Epithelial cell of proximal tubule (primary cell): ENCODE data around the gene ATP6V1A. TPM values are rescaled to one million over a fixed set of nuclear protein-coding genes. Genes with fewer than 3 reads are reported as not detected.

Experiments used
- DNase-seq: peaks from one replicate; pipeline ENCODE4 v3.0.0-alpha.2; 2011; ENCODE audit warnings: low read depth
- H3K4me3 ChIP-seq: 2 replicates; pipeline ENCODE4 v1.5.1; 2011; ENCODE audit warnings: low read depth, mild to moderate bottlenecking, low read length
- CTCF ChIP-seq: conservative IDR thresholded peaks from 2 replicates; pipeline ENCODE4 v1.5.1; 2012; ENCODE audit warnings: low read depth, mild to moderate bottlenecking, low read length
- total RNA-seq: library from RNA; depleted of rRNA; stranded (reverse); fragments of >200 nt; gene quantifications from 2 replicates; pipeline ENCODE4 v1.2.3, GENCODE V29; 2015

The ATP6V1A gene
- total RNA-seq, 1 donor from 2014 or later: 42.2 TPM

DNA sequence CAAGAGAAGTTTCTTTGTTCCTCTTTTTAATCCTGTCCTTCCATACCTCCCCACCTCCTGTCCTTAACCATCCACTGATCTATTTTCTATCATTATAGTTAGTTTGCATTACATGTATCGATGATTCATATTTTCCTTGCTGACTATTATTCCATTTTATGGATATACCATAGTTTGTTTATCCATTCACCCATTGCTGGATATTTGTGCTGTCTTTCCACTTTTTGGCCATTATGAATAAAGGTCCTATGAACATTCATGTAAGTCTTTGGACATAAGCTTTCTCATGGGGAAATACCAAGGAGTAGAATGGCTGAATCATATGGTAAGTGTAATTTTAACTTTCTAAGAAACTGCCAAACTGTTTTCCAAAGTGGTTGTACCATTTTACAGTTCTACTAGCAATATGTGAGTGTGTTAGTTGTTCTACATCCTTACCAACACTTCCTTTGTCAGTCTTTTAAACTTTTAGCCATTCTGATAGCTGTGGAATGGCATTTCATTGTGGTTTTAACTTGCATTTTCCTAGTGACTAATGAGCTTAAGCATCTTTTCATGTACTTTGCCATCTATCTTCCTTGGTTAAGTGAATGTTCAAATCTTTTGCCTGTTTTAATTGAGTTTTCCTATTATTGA lies 11.7 kb downstream of the ATP6V1A start:
- TF ChIP-seq CTCF: no peak
- no peak overlapping the region for H3K4me3 ChIP-seq
- DNase-seq: no peak

DNA sequence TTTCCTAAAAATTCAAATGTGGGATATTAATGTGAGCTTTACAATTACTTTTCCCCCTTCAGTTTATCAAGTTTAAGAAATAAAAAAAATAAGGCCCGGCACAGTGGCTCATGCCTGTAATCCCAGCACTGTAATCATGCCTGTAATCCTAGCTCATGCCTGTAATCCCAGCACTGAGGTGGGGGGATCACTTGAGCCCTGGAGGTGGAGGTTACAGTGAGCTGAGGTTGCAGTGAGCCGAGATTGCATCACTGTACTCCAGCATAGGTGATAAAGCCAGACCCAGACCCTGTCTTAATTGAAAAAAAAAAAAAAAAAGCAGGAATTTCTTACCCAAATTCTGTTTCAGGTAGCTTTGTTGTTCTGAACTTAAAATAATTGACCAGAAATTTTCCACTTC lies 17.9 kb downstream of the ATP6V1A start:
- no peak overlapping the region for H3K4me3 ChIP-seq
- no peak for DNase-seq
- no peak for TF ChIP-seq CTCF

- no peak overlapping the region for H3K4me3 ChIP-seq
- no peak for TF ChIP-seq CTCF
- DNase-seq: no peak
Measured at GRCh38 chr3:113769551-113769950, 22.7 kb downstream of the ATP6V1A start.

GRCh38 chr3:113771993-113772392 lies 25.2 kb downstream of the ATP6V1A start:
- DNase-seq: no peak
- TF ChIP-seq CTCF: no peak
- H3K4me3 ChIP-seq: no peak overlapping the region

GRCh38 chr3:113773381-113773780 lies 26.5 kb downstream of the ATP6V1A start:
- DNase-seq: no peak
- TF ChIP-seq CTCF: no peak

DNA sequence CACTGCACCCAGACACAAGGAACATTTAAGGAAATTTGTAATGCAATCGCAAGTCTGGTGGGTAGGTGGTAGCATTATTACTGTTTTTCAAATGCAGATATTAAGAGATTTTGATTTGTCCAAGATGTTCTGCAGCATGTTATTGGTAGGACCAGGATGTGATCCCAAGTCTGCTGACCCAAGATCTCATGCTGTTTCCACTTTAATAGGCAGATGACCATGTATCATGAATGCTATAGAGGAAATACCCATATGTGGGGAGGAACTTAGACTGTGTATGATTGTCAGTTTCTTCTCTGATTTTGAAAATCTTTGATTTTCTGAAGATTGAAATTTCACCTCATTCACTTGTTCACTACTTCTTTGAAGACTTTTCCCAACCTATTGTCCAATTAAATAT lies 28.7 kb downstream of the ATP6V1A start:
- no peak overlapping the region for H3K4me3 ChIP-seq
- no peak for DNase-seq
- no peak for TF ChIP-seq CTCF

More at GRCh38 chr3:113773381-113773780, 26.5 kb downstream of the ATP6V1A start:
- no peak overlapping the region for H3K4me3 ChIP-seq

DNA sequence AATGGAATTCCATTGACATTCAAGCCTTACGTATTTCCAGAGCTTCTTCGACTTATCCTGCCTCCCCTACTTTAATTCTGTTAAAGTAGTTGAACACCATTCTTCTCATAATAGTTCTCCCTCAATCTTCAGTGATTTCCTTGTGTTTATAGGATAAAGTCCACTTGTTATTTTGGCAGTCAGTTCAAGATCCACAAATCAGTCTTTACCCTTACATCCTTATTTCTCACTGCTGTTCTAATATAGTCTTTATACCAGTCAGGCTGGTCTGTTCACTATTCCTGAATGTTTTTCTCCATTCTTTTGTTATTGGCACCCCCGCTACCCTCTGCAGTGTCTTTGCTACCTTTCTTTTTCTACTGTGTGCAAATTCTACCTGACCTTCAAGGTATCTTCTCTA lies 29.7 kb downstream of the ATP6V1A start:
- TF ChIP-seq CTCF: no peak
- no peak for DNase-seq
- H3K4me3 ChIP-seq: no peak overlapping the region
